ENCODE measurements around the gene MADD.

The MADD gene

GRCh38 chr11:47271961-47272661, 2.2 kb downstream of the MADD start:
- Histone ChIP-seq H3K4me3 (replicated peaks; ENCODE audit: low read depth, low read length) (peak overlapping the region; percentile 31), H3K36me3 (ENCODE audit: control insufficient read depth, insufficient read depth, low read length) (peaks cover 10% of the 10 kb centered on the region), H3K27me3 (replicated peaks; ENCODE audit: control insufficient read depth, insufficient read depth, low read length) (no peaks in the 10 kb centered on the region)
- DNase-seq (ENCODE audit: extremely low read depth, insufficient read length) = no peak
- no peak for TF ChIP-seq CTCF (IDR thresholded peaks at IDR 0.05; ENCODE audit: insufficient read depth, low read length, poor library complexity, severe bottlenecking)

GRCh38 chr11:47272706-47273105, 2.8 kb downstream of the MADD start:
- DNase-seq (ENCODE audit: extremely low read depth, insufficient read length) = no peak
- no peak overlapping the region for H3K4me3 ChIP-seq (replicated peaks; ENCODE audit: low read depth, low read length)
- TF ChIP-seq CTCF (IDR thresholded peaks at IDR 0.05; ENCODE audit: insufficient read depth, low read length, poor library complexity, severe bottlenecking) = no peak

GRCh38 chr11:47274495-47275235, 4.7 kb downstream of the MADD start:
- peaks cover 14% of the 10 kb centered on the region for H3K36me3 ChIP-seq (ENCODE audit: control insufficient read depth, insufficient read depth, low read length)

More at GRCh38 chr11:47272706-47273105, 2.8 kb downstream of the MADD start:
- H3K36me3 ChIP-seq (ENCODE audit: control insufficient read depth, insufficient read depth, low read length) = peaks cover 10% of the 10 kb centered on the region
- no peaks in the 10 kb centered on the region for H3K27me3 ChIP-seq (replicated peaks; ENCODE audit: control insufficient read depth, insufficient read depth, low read length)

GRCh38 chr11:47276923-47277322, 7.0 kb downstream of the MADD start:
- no peak overlapping the region for H3K4me3 ChIP-seq (replicated peaks; ENCODE audit: low read depth, low read length)
- no peak for TF ChIP-seq CTCF (IDR thresholded peaks at IDR 0.05; ENCODE audit: insufficient read depth, low read length, poor library complexity, severe bottlenecking)
- no peaks in the 10 kb centered on the region for H3K27me3 ChIP-seq (replicated peaks; ENCODE audit: control insufficient read depth, insufficient read depth, low read length)
- DNase-seq (ENCODE audit: extremely low read depth, insufficient read length) = no peak
- H3K36me3 ChIP-seq (ENCODE audit: control insufficient read depth, insufficient read depth, low read length) = peaks cover 20% of the 10 kb centered on the region

More at GRCh38 chr11:47274495-47275235, 4.7 kb downstream of the MADD start:
- no peak for TF ChIP-seq CTCF (IDR thresholded peaks at IDR 0.05; ENCODE audit: insufficient read depth, low read length, poor library complexity, severe bottlenecking)
- no peak for DNase-seq (ENCODE audit: extremely low read depth, insufficient read length)
- H3K4me3 ChIP-seq (replicated peaks; ENCODE audit: low read depth, low read length) = no peak overlapping the region
- no peaks in the 10 kb centered on the region for H3K27me3 ChIP-seq (replicated peaks; ENCODE audit: control insufficient read depth, insufficient read depth, low read length)

- DNase-seq (ENCODE audit: extremely low read depth, insufficient read length) = no peak
- TF ChIP-seq CTCF (IDR thresholded peaks at IDR 0.05; ENCODE audit: insufficient read depth, low read length, poor library complexity, severe bottlenecking) = no peak
- H3K36me3 ChIP-seq (ENCODE audit: control insufficient read depth, insufficient read depth, low read length) = peaks cover 20% of the 10 kb centered on the region
- H3K4me3 ChIP-seq (replicated peaks; ENCODE audit: low read depth, low read length) = no peak overlapping the region
- no peaks in the 10 kb centered on the region for H3K27me3 ChIP-seq (replicated peaks; ENCODE audit: control insufficient read depth, insufficient read depth, low read length)
Observed at GRCh38 chr11:47278058-47278457, 8.1 kb downstream of the MADD start.
